Activated CD4-positive, alpha-beta T cell treated with anti-CD3 and anti-CD28 coated beads, Interleukin-10, Interleukin-2, amounts not matched to agents 100 ng/mL and 50 ng/mL, durations not matched to agents 16 hours and 8 hours (primary cell): Measurements from ENCODE around the gene PTCH2.
A peak's percentile ranks its signal among the peaks of the same experiment; 100 is the strongest.
"Not testable (repeated sequence)": the region's sequence is repeated elsewhere in the genome, so short reads cannot be mapped to it uniquely, and the experiment has no call there.

Experiments used
- DNase-seq: peaks from one replicate; pipeline ENCODE4 v3.0.0-alpha.2; 2020

Gene PTCH2

GRCh38 chr1:44819196-44819607 is 23.9 kb downstream of the PTCH2 start:
- no peak for DNase-seq

DNA sequence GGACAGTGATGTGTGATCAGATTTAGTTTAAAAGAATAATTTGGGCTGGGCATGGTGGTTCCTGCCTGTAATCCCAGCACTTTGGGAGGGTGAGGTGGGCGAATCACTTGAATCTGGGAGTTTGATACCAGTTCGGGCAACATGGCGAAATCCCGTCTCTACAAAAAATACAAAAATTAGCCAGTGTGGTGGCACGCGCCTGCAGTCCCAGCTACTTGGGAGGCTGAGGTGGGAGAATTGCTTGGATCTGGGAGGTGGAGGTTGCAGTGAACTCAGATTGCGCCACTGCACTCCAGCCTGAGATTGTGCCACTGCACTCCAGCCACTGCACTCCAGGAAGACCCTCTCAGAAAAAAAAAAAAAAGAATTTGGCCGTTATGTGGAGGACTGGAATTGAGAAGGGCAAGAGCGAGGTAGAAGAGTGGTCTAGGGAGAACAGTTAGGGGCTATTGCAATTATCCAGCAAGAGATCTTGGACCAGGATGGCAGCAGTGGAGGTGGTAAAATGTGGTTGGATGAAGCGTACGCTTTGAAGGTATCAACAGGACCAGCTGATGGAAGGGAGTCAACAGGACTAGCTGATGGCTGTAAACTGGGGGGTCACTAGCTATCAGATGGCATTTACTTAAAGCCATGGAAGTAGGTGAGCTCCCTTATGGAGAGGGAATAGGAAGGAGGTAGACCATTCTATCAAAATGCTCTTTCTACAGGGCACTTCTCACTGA is 25.1 kb downstream of the PTCH2 start:
- DNase-seq = no peak

- DNase-seq = no peak
Observed at GRCh38 chr1:44817307-44817706, 25.7 kb downstream of the PTCH2 start.

DNA sequence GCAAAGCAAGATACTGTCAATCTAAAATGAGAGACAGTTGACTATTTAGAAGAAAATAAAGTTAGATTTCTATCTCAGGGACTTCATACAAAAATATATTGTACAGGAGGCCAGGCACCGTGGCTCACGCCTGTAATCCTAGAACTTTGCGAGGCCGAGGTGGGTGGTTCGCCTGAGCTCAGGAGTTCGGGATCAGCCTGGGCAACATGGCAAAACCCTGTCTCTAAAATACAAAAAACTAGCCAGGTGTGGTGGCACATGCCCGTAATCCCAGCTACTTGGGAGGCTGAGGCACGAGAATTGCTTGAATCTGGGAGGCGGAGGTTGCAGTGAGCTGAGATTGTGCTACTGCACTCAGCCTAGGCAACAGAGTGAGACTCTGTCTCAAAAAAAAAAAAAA is 27.1 kb downstream of the PTCH2 start:
- DNase-seq = not testable (repeated sequence)

GRCh38 chr1:44812822-44813543 is 30.1 kb downstream of the PTCH2 start:
- DNase-seq = no peak

- DNase-seq = no peak
Observed at GRCh38 chr1:44811234-44811633, 31.8 kb downstream of the PTCH2 start.

GRCh38 chr1:44810762-44811105 is 32.3 kb downstream of the PTCH2 start:
- DNase-seq = not testable (repeated sequence)

- peak; percentile 50 for DNase-seq
Observed at GRCh38 chr1:44810101-44810761, 32.8 kb downstream of the PTCH2 start.

GRCh38 chr1:44808938-44809917 is 33.8 kb downstream of the PTCH2 start:
- DNase-seq = peak; percentile 97

GRCh38 chr1:44808063-44808937 is 34.8 kb downstream of the PTCH2 start, which contains the start of gene BTBD19:
TSS of gene BTBD19 (plus strand) at chr1:44808523. CDS start at chr1:44808821, 298 bp downstream.
- peak; percentile 85 for DNase-seq

- DNase-seq = peak; percentile 94
Observed at GRCh38 chr1:44807364-44808062, 35.5 kb downstream of the PTCH2 start.

DNA sequence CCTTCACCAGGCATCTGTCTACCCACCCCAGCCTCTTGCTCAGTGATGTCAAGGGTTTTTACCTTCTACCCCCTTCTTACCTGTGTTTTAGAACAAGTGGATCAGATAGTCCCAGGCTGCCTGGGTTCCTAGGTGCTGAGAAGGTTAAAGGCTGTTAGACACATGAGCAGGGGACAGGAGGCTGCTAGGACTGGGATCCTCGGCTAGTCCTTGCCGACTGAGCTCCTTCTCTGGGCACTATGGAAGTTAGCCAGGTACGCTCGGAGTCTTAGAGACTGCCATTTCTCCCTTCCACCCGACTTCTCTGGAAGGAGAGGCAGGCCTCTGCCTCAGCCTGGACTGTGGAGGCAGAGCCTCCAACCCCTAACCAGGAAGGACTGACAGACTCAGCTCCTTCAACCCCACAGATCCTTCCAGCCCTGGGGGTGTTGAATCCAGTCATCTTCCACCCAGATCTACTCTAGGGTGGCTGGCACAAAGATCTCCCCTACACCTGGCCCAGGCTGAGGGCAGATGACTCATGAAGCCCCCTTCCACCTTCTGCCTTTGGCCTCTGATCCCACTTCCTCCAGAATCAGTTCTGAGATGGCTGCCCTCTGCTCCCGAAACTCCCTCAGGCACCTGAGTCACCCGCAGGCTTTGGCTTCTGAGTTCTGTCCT is 36.2 kb downstream of the PTCH2 start, which contains the start of gene DYNLT4:
TSS of gene DYNLT4 (minus strand) at position 648 of the 660 bp plus-strand sequence. CDS start 683 bp downstream, outside the sequence.
- DNase-seq = no peak

- no peak for DNase-seq
Observed at GRCh38 chr1:44806025-44806703, 36.9 kb downstream of the PTCH2 start.

GRCh38 chr1:44805311-44806024 is 37.6 kb downstream of the PTCH2 start:
- DNase-seq = no peak

DNA sequence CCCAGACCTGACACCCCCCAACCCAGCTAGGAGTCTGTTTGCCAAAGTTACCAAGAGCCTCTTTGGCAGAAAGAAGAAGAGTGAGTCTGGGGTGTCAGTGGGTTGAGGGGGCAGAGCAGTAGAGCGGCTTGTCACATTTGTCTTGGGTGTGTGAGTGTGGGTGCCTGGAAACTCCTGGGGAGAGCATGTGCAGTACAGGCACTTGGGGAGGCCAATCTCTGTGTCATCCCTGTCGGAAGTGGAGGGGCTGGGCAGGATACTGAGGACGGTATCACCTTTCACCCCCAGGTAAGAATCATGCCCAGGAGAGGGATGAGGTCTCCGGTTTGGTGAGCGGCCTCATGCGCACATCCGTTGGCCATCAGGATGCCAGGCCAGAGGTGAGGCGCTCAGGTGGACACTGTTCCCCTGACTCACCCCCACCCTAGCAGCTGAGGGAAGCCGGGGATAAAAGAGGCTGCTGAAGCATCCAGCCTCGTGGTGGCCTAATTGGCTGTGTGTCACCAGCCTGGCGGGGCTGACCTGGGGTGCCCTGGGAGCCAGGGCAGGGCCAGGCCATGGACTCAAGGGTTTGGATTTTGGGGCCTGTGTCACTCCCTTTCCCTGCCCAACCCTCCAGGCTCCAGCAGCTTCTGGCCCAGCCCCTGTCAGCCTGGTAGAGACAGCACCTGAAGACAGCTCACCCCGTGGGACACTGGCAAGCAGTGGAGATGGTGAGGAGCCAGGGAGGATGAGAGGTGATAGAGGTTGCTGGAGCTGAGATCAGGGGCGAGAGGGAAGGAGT is 39.5 kb downstream of the PTCH2 start:
- no peak for DNase-seq

DNA sequence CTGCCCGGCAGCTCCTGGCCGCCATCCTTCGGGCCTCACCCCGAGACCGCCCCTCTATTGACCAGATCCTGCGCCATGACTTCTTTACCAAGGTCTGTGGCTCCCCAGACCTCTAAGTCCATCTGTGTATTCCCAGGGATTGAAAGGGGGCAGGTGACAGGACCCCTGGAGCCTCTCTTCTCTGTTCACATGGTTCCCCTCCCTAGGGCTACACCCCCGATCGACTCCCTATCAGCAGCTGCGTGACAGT is 40.1 kb downstream of the PTCH2 start:
- DNase-seq = no peak

GRCh38 chr1:44802306-44803061 is 40.6 kb downstream of the PTCH2 start:
- no peak for DNase-seq
